ENCODE data around the gene SNX27.

GRCh38 chr1:151653397-151653796 is 41.5 kb downstream of the SNX27 start:
- no peak for TF ChIP-seq CTCF (IDR thresholded peaks at IDR 0.05)
- no peak for TF ChIP-seq POLR2A (IDR thresholded peaks at IDR 0.05)
